ENCODE data around the gene STARD9. TPM values are rescaled to one million over a fixed set of nuclear protein-coding genes. Genes with fewer than 3 reads are reported as not detected.

Gene STARD9
- total RNA-seq, 1 donor from 2014 or later: 16.4 TPM

- Mint-ChIP-seq H3K4me3 (no peak overlapping the region), H3K27ac (ENCODE audit: unreplicated experiment) (no peak overlapping the region), H3K9me3 (no peaks in the 10 kb centered on the region), H3K4me1 (peaks cover 12% of the 10 kb centered on the region), H3K27me3 (ENCODE audit: low read depth) (no peaks in the 10 kb centered on the region), H3K36me3 (ENCODE audit: low read depth) (no peaks in the 10 kb centered on the region)
- no peak for DNase-seq (ENCODE audit: low read depth, low spot score)
- TF ChIP-seq, protein P1, sequence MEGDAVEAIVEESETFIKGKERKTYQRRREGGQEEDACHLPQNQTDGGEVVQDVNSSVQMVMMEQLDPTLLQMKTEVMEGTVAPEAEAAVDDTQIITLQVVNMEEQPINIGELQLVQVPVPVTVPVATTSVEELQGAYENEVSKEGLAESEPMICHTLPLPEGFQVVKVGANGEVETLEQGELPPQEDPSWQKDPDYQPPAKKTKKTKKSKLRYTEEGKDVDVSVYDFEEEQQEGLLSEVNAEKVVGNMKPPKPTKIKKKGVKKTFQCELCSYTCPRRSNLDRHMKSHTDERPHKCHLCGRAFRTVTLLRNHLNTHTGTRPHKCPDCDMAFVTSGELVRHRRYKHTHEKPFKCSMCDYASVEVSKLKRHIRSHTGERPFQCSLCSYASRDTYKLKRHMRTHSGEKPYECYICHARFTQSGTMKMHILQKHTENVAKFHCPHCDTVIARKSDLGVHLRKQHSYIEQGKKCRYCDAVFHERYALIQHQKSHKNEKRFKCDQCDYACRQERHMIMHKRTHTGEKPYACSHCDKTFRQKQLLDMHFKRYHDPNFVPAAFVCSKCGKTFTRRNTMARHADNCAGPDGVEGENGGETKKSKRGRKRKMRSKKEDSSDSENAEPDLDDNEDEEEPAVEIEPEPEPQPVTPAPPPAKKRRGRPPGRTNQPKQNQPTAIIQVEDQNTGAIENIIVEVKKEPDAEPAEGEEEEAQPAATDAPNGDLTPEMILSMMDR (conservative IDR thresholded peaks at IDR 0.05): no peak
Observed at GRCh38 chr15:42611532-42611931, 36.1 kb downstream of the STARD9 start.

DNA sequence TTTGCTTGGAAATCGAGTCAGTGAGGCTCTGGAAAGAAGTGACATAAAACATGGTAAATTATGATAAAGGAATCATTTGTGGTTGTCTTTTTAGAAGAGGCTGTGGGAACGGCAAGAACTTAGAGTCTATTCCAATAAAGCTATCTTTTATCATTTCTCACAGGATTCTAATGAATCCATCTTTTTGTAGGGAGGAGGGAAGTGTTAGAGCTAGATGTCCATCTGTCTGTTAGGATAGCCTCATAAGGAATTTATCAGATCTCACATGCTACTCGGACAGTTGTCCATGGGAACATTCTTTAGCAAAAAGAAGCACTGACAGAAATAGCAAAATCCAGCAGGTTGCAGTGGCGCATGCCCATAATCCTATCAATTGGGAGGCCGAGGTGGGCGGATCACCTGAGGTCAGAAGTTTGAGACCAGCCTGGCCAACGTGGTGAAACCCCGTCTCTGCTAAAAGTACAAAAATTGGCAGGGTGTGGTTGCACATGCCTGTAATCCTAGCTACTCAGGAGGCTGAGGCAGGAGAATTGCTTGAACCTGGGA, 37.0 kb downstream of the STARD9 start:
- Mint-ChIP-seq H3K9me3 (no peaks in the 10 kb centered on the region), H3K4me1 (peaks cover 12% of the 10 kb centered on the region), H3K4me3 (no peak overlapping the region), H3K36me3 (ENCODE audit: low read depth) (no peaks in the 10 kb centered on the region), H3K27me3 (ENCODE audit: low read depth) (no peaks in the 10 kb centered on the region), H3K27ac (ENCODE audit: unreplicated experiment) (no peak overlapping the region)
- TF ChIP-seq, protein P1 (conservative IDR thresholded peaks at IDR 0.05): no peak
- DNase-seq (ENCODE audit: low read depth, low spot score): no peak

GRCh38 chr15:42616107-42616506, 40.7 kb downstream of the STARD9 start:
- TF ChIP-seq, protein P1 (conservative IDR thresholded peaks at IDR 0.05): no peak
- Mint-ChIP-seq H3K9me3 (no peaks in the 10 kb centered on the region), H3K4me3 (no peak overlapping the region), H3K36me3 (ENCODE audit: low read depth) (no peaks in the 10 kb centered on the region), H3K27me3 (ENCODE audit: low read depth) (no peaks in the 10 kb centered on the region), H3K27ac (ENCODE audit: unreplicated experiment) (no peak overlapping the region), H3K4me1 (peaks cover 12% of the 10 kb centered on the region)
- no peak for DNase-seq (ENCODE audit: low read depth, low spot score)

DNA sequence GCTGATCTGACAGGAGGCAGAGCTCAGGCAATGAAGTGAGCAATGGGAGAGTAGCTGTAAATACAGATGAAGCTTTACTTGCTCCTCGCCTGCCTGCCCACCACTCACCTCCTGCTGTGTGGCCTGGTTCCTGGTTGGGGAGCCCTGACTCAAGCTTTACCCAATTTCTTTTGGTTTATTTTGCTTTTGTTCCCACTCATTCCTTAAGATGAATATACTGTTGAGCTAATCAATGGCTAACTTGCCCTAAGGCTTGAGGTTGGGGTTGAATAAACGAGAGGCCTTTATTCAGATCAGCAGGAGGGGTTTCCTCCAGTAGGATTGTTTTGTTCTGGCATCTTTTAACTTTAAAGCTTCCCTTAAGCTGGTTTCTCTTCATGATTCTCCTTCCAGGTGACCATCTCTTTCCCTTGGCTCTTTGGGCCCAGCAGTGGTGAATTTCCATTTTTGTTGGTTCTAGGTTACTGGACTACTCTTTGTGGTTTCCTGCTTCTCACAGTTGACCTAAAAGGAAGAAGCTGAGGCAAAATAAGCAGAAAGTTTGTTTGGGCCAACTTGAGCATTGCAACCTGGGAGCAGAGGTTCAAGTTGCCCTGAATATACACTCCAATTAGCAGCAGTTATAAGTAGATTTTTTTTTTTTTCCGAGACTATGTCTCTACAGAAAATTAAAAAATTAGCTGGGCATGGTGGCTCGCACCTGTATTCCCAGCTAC, 44.4 kb downstream of the STARD9 start:
- TF ChIP-seq, protein P1 (conservative IDR thresholded peaks at IDR 0.05): no peak
- Mint-ChIP-seq H3K9me3 (no peaks in the 10 kb centered on the region), H3K27ac (ENCODE audit: unreplicated experiment) (no peak overlapping the region), H3K36me3 (ENCODE audit: low read depth) (no peaks in the 10 kb centered on the region), H3K4me3 (no peak overlapping the region), H3K4me1 (peaks cover 12% of the 10 kb centered on the region), H3K27me3 (ENCODE audit: low read depth) (no peaks in the 10 kb centered on the region)
- DNase-seq (ENCODE audit: low read depth, low spot score): no peak

DNA sequence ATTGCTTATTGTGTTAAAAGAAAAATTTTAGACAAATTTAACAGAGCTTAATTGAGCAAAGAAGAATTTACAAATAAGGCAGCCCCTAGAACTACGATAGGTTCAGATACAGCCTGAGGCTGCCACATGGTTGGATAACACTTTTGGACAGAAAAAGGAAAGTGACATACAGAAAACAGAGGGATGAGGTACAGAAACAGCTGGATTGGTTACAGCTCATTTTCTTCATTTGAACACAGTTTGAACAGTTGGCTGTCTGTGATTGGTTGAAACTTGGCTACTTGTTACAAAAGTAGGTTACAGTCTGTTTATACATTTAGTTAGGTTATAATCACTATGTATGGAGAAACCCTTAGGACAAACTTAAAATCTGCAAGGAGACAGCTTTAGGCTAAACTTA, 46.0 kb downstream of the STARD9 start:
- Mint-ChIP-seq H3K9me3 (no peaks in the 10 kb centered on the region), H3K36me3 (ENCODE audit: low read depth) (no peaks in the 10 kb centered on the region), H3K4me3 (no peak overlapping the region), H3K27ac (ENCODE audit: unreplicated experiment) (no peak overlapping the region), H3K27me3 (ENCODE audit: low read depth) (no peaks in the 10 kb centered on the region), H3K4me1 (peaks cover 12% of the 10 kb centered on the region)
- DNase-seq (ENCODE audit: low read depth, low spot score): no peak
- TF ChIP-seq, protein P1 (conservative IDR thresholded peaks at IDR 0.05): no peak

Measured in neural crest cell (in vitro differentiated cells).